Mononuclear cell (primary cell): ENCODE measurements around the gene ZNF124. TPM values are rescaled to one million over a fixed set of nuclear protein-coding genes. Genes with fewer than 3 reads are reported as not detected.
"Not testable (repeated sequence)": the region's sequence is repeated elsewhere in the genome, so short reads cannot be mapped to it uniquely, and the experiment has no call there.

ENCODE experiments used
- H3K27me3 ChIP-seq: 2 replicates; pipeline ENCODE4 v1.6.0; 2011; ENCODE audit warnings: low read length, control low read depth; ENCODE audit not compliant: insufficient read depth
- H3K4me1 ChIP-seq: 2 replicates; pipeline ENCODE4 v1.5.1; 2011; ENCODE audit warnings: mild to moderate bottlenecking, low read length, control low read depth; ENCODE audit not compliant: insufficient read depth
- H3K4me3 ChIP-seq: 2 replicates; pipeline ENCODE4 v1.5.1; 2011; ENCODE audit warnings: mild to moderate bottlenecking, low read length, moderate library complexity
- H3K9me3 ChIP-seq: 2 replicates; pipeline ENCODE4 v1.5.1; 2011; ENCODE audit warnings: low read depth, mild to moderate bottlenecking, control low read depth, low read length
- total RNA-seq: library from RNA; depleted of rRNA; stranded (reverse); fragments of >200 nt; gene quantifications from one replicate; pipeline ENCODE4 v1.2.3, GENCODE V29; 2012

The ZNF124 gene
- total RNA-seq, 1 donor = 68.6 TPM

GRCh38 chr1:247185667-247186066 is 13.8 kb upstream of the ZNF124 start:
- no peaks in the 10 kb centered on the region for H3K4me1 ChIP-seq
- peaks cover 47% of the 10 kb centered on the region for H3K9me3 ChIP-seq
- H3K27me3 ChIP-seq = no peaks in the 10 kb centered on the region
- H3K4me3 ChIP-seq = no peak overlapping the region

DNA sequence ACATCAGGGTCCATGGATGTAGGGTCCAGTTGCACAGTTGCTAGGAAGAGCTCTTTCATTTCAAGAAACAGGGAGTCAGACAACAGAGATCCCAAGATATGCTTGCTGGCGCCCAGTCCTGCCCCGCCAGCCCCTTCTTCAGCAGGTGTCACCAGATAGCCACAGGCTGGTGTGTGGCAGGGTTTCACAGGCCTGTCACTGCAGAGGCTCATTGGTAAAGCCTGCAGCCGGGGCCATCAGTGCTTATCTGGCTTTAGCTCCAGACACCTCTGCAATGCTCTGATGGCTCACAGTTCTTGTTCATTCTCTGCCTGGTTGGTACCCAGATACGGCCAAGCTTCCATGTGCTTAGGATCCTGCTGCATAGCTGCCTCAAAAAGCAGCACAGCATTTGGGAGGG is 12.4 kb upstream of the ZNF124 start:
- Histone ChIP-seq H3K4me3 (no peak overlapping the region), H3K27me3 (no peaks in the 10 kb centered on the region), H3K4me1 (no peaks in the 10 kb centered on the region), H3K9me3 (peaks cover 33% of the 10 kb centered on the region)

DNA sequence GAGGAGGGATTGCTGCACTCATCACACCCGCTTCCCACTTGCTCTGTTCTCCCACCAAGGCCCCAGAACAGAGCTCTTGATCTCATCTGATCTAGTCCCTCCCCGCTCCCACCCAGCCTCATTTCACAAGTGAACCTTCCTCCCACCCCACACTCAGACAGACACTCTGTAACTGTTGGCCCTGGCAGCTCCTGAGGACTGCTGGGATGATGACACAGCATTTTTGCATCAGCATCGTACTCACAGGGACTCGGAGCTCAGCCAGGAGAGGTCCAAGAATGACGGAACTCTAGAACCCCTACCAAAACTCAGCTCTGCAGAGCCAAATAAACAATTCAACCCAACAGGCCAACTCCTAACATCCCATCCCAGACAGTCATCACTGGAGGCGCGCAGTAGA is 11.2 kb upstream of the ZNF124 start:
- Histone ChIP-seq H3K9me3 (peaks cover 33% of the 10 kb centered on the region), H3K4me1 (no peaks in the 10 kb centered on the region), H3K4me3 (no peak overlapping the region), H3K27me3 (no peaks in the 10 kb centered on the region)

GRCh38 chr1:247180581-247180980 is 8.8 kb upstream of the ZNF124 start:
- H3K9me3 ChIP-seq = peaks cover 14% of the 10 kb centered on the region
- no peak overlapping the region for H3K4me3 ChIP-seq
- H3K4me1 ChIP-seq = no peaks in the 10 kb centered on the region
- no peaks in the 10 kb centered on the region for H3K27me3 ChIP-seq

GRCh38 chr1:247177755-247178154 is 5.9 kb upstream of the ZNF124 start:
- H3K27me3 ChIP-seq = no peaks in the 10 kb centered on the region

GRCh38 chr1:247175458-247175857 is 3.6 kb upstream of the ZNF124 start:
- H3K4me3 ChIP-seq = no peak overlapping the region
- no peaks in the 10 kb centered on the region for H3K27me3 ChIP-seq
- H3K4me1 ChIP-seq = peaks cover 20% of the 10 kb centered on the region
- peaks cover 12% of the 10 kb centered on the region for H3K9me3 ChIP-seq

More at GRCh38 chr1:247177755-247178154, 5.9 kb upstream of the ZNF124 start:
- peaks cover 12% of the 10 kb centered on the region for H3K9me3 ChIP-seq
- H3K4me3 ChIP-seq = no peak overlapping the region
- peaks cover 13% of the 10 kb centered on the region for H3K4me1 ChIP-seq

- peaks cover 27% of the 10 kb centered on the region for H3K4me1 ChIP-seq
- H3K9me3 ChIP-seq = peaks cover 8% of the 10 kb centered on the region
- H3K27me3 ChIP-seq = no peaks in the 10 kb centered on the region
- H3K4me3 ChIP-seq = no peak overlapping the region
These were observed 1.6 kb upstream of the ZNF124 start for GRCh38 chr1:247173431-247173830.

- H3K4me1 ChIP-seq = peaks cover 27% of the 10 kb centered on the region
- peaks cover 4% of the 10 kb centered on the region for H3K9me3 ChIP-seq
- H3K27me3 ChIP-seq = no peaks in the 10 kb centered on the region
- no peak overlapping the region for H3K4me3 ChIP-seq
These were observed 1.2 kb upstream of the ZNF124 start for GRCh38 chr1:247172996-247173395.

DNA sequence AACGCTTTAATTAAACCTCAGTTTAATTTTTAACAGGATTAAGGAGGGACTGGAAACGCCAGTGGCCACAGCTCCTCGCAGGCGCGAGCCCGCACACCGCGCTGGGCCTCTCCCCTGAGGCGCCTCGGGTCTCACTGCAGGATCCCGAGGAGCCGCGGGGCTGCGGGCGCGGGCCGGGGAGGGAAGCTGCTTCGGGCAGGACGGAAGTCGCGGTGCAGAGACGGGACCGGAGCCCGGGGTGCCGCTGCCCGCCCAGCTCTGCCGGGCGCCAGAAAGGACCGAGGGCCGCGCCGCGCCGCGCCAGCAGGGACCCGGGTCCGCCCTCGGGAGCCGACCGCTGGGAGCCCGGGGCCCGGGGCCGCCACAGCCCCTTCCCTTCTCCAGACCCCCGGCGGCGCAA is 377 bp downstream of the ZNF124 start:
- H3K4me1 ChIP-seq = peaks cover 27% of the 10 kb centered on the region
- not testable (repeated sequence) for H3K4me3 ChIP-seq, H3K27me3 ChIP-seq
- H3K9me3 ChIP-seq = peaks cover 14% of the 10 kb centered on the region

GRCh38 chr1:247165674-247166073 is 6.1 kb downstream of the ZNF124 start:
- no peaks in the 10 kb centered on the region for H3K27me3 ChIP-seq
- peaks cover 7% of the 10 kb centered on the region for H3K4me1 ChIP-seq
- peaks cover 71% of the 10 kb centered on the region for H3K9me3 ChIP-seq
- no peak overlapping the region for H3K4me3 ChIP-seq

DNA sequence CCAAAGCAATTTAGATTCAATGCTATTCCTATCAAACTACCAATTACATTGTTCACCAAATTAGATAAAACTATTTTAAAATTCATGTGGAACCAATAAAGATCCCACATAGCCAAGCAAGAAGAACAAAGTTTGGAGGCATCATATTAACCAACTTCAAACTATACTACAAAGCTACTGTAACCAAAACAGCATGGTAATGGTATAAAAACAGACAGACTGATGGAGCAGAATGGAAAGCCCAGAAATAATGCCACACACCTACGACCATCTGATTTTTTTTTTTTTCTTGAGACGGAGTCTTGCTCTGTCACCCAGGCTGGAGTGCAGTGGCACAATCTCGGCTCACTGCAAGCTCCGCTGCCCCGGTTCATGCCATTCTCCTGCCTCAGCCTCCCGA is 7.1 kb downstream of the ZNF124 start:
- Histone ChIP-seq H3K4me1 (peaks cover 4% of the 10 kb centered on the region), H3K27me3 (no peaks in the 10 kb centered on the region), H3K9me3 (peaks cover 78% of the 10 kb centered on the region), H3K4me3 (no peak overlapping the region)

DNA sequence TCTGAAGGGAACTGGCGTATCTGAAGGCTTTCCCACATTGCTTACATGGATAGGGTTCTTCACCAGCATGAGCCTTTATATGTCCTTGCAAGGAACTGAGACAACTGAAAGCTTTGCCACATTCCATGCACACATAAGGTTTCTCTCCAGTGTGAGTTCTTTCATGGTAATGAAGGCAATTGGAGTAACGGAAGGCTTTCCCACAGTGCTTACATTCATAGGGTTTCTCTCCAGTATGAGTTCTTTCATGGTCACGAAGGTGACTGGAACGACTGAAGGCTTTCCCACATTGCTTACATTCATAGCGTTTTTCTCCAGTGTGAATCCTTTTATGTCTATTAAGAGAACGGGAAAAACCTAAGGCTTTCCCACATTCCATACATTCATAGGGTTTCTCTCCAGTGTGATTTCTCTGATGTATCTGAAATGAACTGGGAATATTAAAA is 15.0 kb downstream of the ZNF124 start:
- no peaks in the 10 kb centered on the region for H3K27me3 ChIP-seq
- H3K4me3 ChIP-seq = no peak overlapping the region
- peaks cover 93% of the 10 kb centered on the region for H3K9me3 ChIP-seq
- H3K4me1 ChIP-seq = no peaks in the 10 kb centered on the region

- Histone ChIP-seq H3K4me1 (no peaks in the 10 kb centered on the region), H3K27me3 (no peaks in the 10 kb centered on the region), H3K4me3 (no peak overlapping the region), H3K9me3 (peaks cover 72% of the 10 kb centered on the region)
These were observed 24.0 kb downstream of the ZNF124 start for GRCh38 chr1:247147781-247148180.

- not testable (repeated sequence) for H3K27me3 ChIP-seq, H3K4me3 ChIP-seq, H3K4me1 ChIP-seq
- H3K9me3 ChIP-seq = peaks cover 72% of the 10 kb centered on the region
These were observed 24.7 kb downstream of the ZNF124 start for GRCh38 chr1:247147120-247147519.

- Histone ChIP-seq H3K4me1 (no peaks in the 10 kb centered on the region), H3K4me3 (no peak overlapping the region), H3K27me3 (no peaks in the 10 kb centered on the region), H3K9me3 (peaks cover 73% of the 10 kb centered on the region)
These were observed 25.1 kb downstream of the ZNF124 start for GRCh38 chr1:247146671-247147070.

DNA sequence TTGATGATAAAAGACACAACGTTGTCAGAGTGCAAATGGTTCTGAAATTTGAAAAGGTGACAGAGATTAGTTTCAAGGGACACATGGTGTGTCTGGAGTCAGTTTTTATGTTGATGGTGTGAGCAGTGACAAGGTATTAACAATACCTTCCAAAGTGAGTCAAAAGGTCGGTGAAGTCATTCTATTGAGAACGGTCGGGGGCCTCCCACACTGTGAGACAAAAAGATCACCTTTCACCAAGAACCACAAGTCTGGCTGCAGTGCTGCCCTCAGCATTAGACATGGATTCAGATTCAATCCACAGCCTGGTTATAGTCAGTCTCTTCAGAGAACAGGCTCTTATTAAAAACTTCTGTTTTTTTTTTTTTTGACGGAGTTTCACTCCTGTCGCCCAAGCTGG is 26.5 kb downstream of the ZNF124 start:
- Histone ChIP-seq H3K9me3 (peaks cover 82% of the 10 kb centered on the region), H3K27me3 (no peaks in the 10 kb centered on the region), H3K4me3 (no peak overlapping the region), H3K4me1 (no peaks in the 10 kb centered on the region)

DNA sequence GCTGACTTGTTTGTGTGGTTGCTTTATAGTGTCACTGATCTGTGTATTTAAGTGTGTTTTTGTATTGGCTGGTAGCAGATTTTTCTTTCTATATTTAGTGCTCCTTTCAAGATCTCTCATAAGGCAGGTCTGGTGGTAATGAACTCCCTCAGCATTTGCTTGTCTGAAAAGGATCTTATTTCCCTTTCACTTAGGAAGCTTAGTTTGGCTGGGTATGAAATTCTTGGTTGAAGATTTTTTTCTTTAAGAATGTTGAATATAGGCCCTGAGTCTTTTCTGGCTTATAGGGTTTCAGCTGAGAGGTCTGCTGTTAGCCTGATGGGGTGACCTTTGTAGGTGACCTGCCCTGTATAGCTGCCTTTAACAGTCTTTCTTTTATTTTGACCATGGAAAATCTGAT is 32.3 kb downstream of the ZNF124 start:
- peaks cover 90% of the 10 kb centered on the region for H3K9me3 ChIP-seq
- H3K4me3 ChIP-seq, H3K27me3 ChIP-seq, H3K4me1 ChIP-seq: not testable (repeated sequence)
